Skeletal muscle satellite cell (primary cell): ENCODE data around the gene CPN2.

Experiments used
- H3K27me3 ChIP-seq: 2 replicates; pipeline ENCODE4 v1.7.0; 2013; ENCODE audit warnings: low read length; ENCODE audit not compliant: control insufficient read depth, insufficient read depth
- H3K36me3 ChIP-seq: 2 replicates; pipeline ENCODE4 v1.7.0; 2013; ENCODE audit warnings: mild to moderate bottlenecking, control low read depth, low read length; ENCODE audit not compliant: insufficient read depth
- H3K4me1 ChIP-seq: 2 replicates; pipeline ENCODE4 v1.7.0; 2013; ENCODE audit warnings: low read length; ENCODE audit not compliant: control insufficient read depth, insufficient read depth
- H3K4me2 ChIP-seq: 2 replicates; pipeline ENCODE4 v1.7.0; 2013; ENCODE audit warnings: mild to moderate bottlenecking, low read length
- H3K4me3 ChIP-seq: 2 replicates; pipeline ENCODE4 v1.7.0; 2013; ENCODE audit warnings: low read length
- H3K9ac ChIP-seq: 2 replicates; pipeline ENCODE4 v1.7.0; 2013; ENCODE audit warnings: mild to moderate bottlenecking, low read depth, low read length, moderate library complexity
- H3K9me3 ChIP-seq: replicated peaks from 2 replicates; pipeline ENCODE4 v1.7.0; 2013; ENCODE audit warnings: mild to moderate bottlenecking, control low read depth, low read length

Gene CPN2

DNA sequence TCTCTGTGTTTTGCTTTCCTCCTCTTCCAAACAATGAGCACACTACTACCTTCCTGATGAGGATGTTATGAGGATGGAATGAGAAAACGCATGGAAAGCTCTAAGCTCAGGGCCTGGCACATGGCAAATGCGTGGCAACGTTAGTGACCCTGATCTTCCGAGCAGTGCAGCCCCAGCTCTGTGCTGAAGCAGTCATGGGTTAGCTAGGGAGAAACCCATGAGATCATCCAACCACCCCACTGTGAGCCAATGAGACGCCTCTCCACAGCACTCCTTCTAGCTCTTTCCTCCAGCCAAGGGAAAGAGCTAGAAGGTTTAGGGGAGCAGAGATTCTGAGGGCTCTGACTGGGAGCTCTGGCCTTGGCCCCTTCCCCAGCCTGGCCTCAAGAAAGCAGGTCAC, 4.5 kb downstream of the CPN2 start:
- Histone ChIP-seq H3K4me3 (no peak overlapping the region), H3K9ac (no peak overlapping the region), H3K4me2 (no peak overlapping the region), H3K4me1 (no peaks in the 10 kb centered on the region), H3K27me3 (peaks cover 39% of the 10 kb centered on the region), H3K36me3 (no peaks in the 10 kb centered on the region), H3K9me3 (no peaks in the 10 kb centered on the region)

DNA sequence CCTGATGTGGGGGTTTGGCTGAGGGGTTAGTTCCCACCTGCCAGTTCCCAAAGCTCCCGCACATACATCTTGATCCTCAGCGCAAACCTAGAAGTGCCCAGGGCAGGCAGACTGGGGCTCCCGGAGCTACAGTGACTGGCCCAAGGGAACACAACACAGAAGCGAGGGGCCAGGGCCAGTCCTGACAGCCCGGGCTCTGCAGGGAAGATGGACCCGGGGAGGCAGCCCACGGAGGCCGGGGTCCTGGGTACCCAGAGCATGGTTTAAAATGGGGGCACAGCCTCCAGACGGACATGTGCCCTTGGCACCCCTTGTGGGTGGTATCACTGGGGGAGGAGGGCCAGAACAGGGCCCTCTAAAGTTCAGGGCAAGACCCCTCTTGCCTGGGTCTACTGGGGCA, 5.1 kb downstream of the CPN2 start:
- H3K4me2 ChIP-seq, result no peak overlapping the region
- no peak overlapping the region for H3K9ac ChIP-seq
- H3K9me3 ChIP-seq, result no peaks in the 10 kb centered on the region
- no peaks in the 10 kb centered on the region for H3K36me3 ChIP-seq
- no peaks in the 10 kb centered on the region for H3K4me1 ChIP-seq
- H3K4me3 ChIP-seq, result no peak overlapping the region
- H3K27me3 ChIP-seq, result peaks cover 44% of the 10 kb centered on the region

DNA sequence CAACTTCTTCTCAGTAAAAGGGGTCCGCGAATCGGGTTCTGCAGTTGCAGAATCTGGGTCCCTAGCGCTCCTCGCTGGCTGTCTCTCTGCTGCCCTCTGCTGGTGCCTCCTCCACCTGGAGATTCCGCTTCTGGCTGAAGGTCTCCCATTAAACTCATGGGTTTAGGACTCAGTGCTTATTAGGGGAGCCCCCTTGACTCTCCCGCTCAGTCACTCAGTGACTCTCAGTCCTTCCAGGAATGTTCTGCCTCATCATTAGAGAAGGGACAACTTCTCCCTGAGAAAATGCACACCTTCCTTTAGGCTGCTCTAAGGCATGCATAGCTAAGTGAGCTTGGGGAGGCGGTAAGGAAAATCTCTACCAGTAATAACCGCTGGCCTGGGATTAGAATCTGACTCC, 7.1 kb downstream of the CPN2 start:
- Histone ChIP-seq H3K9ac (no peak overlapping the region), H3K9me3 (no peaks in the 10 kb centered on the region), H3K27me3 (peaks cover 49% of the 10 kb centered on the region), H3K4me1 (no peaks in the 10 kb centered on the region), H3K4me2 (no peak overlapping the region), H3K36me3 (no peaks in the 10 kb centered on the region), H3K4me3 (no peak overlapping the region)

DNA sequence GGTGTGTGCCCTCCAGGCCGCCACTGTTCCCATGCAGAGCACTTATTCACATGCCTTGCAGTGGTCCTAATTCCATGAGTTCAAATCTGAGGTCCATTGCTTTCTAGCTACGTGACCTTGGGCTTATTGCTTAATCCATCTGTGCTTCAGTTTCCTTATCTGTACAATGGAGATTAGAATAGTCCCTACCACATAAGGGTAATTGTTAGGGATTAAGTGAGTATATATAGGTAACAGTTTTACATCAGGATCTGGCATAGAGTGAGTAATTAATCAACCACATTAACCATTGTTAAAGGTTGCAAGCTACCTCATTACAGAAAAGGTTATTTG, 7.6 kb downstream of the CPN2 start:
- H3K4me3 ChIP-seq, result no peak overlapping the region
- no peaks in the 10 kb centered on the region for H3K4me1 ChIP-seq
- peaks cover 50% of the 10 kb centered on the region for H3K27me3 ChIP-seq
- no peak overlapping the region for H3K9ac ChIP-seq
- no peaks in the 10 kb centered on the region for H3K9me3 ChIP-seq
- H3K4me2 ChIP-seq, result no peak overlapping the region
- H3K36me3 ChIP-seq, result no peaks in the 10 kb centered on the region

DNA sequence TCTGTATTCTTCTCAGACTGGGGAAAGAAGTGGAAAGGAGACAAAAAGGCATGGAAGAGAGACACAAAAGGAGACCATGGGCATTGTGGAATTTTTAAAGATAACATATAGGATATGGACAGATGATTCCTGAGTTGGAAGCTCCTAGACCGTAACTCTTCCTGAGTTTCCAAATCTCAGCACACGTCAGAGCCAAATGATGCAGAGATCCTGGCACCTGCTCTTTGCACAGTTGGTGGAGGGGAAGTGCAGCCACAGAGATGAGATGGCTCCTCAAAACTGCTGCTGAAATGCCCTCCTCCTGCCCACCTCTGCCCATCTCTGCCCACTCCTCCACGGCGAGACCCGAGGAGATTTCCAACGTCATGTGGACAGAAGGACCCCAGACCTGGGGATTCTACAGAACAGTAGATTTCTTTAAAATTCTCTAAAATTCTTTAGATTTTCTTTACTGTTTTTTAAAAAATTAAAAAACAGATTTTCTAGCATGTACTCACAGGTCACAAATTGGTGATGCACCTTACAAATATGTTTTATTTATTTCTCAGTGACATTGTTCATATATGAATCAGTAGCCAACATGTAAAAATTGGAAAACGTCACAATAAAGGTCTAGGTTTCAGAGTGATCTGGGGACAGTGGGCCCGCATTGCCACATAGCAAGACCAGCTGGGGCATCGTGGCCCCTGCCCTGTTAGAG, 8.1 kb downstream of the CPN2 start:
- Histone ChIP-seq H3K9me3 (no peaks in the 10 kb centered on the region), H3K27me3 (peaks cover 54% of the 10 kb centered on the region), H3K4me3 (no peak overlapping the region), H3K9ac (no peak overlapping the region), H3K36me3 (no peaks in the 10 kb centered on the region), H3K4me1 (no peaks in the 10 kb centered on the region), H3K4me2 (no peak overlapping the region)

DNA sequence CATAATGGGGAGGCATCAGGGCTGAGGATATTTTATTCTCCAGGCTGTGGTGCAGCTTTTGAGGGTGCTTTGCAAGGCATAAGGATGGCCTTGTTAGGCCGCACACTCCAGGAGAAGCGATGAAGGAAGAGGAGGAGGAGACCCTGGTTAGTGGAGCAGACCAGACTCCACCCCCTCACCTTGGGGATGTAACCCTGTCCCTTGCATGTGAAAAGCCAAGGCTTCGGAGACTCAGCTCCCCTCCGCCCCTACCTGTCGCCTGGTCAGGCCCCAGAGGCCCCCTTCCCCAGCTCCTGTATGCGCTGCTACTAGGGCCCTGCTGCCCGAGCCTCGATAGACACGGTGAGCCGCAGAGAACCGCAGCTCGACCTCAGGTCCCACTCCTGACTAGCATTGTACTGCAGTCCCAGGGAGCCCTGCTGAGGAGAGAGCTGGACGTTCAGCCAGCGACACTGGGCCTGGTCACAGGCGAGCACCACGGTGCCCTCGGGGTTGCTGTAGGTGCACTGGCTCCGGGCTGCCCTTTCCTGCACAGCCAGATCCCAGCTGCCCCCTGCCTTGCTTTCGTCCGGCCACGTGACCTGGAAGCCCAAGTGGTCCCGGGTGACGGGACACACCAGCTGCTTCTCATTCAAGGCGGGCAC, 10.2 kb downstream of the CPN2 start:
- no peaks in the 10 kb centered on the region for H3K4me1 ChIP-seq
- no peak overlapping the region for H3K4me2 ChIP-seq
- H3K9me3 ChIP-seq, result no peaks in the 10 kb centered on the region
- no peaks in the 10 kb centered on the region for H3K36me3 ChIP-seq
- no peak overlapping the region for H3K4me3 ChIP-seq
- H3K9ac ChIP-seq, result no peak overlapping the region
- peaks cover 55% of the 10 kb centered on the region for H3K27me3 ChIP-seq

DNA sequence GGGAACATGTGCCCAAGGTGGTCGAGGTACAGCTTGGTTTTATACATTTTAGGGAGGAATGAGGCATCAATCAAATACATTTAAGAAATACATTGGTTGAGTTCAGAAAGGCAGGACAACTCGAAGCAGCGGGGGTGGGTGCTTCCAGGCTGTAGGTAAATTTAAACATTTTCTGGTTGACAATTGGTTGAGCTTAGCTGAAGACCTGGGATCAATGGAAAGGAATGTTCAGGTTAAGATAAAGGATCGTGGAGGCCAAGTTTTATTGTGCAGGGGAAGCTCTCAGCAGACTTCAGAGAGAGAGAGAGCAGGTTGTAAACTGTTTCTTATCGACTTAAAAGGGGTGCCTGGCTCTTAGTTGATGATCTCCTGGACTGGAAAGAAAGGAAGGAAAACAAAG, 11.3 kb downstream of the CPN2 start:
- Histone ChIP-seq H3K36me3 (no peaks in the 10 kb centered on the region), H3K9me3 (no peaks in the 10 kb centered on the region), H3K27me3 (peaks cover 54% of the 10 kb centered on the region)

DNA sequence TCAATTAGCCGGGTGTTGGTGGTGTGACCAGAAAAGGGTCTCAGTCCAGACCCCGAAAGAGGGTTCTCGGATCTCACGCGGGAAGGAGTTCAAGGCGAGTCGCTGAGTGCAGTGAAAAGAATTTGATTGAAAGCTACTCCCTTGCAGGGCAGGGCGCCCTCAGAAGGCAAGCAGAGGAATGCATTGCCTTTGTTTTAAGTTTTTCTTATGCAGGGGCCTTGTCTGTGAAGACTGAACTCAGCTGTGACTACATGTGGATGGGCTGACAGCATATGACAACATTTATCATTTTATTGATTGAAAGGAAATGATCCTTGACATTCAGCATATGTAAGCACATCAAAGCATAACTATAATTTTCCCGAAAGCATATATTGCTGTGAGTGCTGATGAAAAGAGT, 11.8 kb downstream of the CPN2 start:
- no peak overlapping the region for H3K4me3 ChIP-seq
- H3K9ac ChIP-seq, result no peak overlapping the region
- peaks cover 54% of the 10 kb centered on the region for H3K27me3 ChIP-seq
- H3K36me3 ChIP-seq, result no peaks in the 10 kb centered on the region
- no peak overlapping the region for H3K4me2 ChIP-seq
- no peaks in the 10 kb centered on the region for H3K4me1 ChIP-seq
- no peaks in the 10 kb centered on the region for H3K9me3 ChIP-seq

More for the DNA sequence above, 11.3 kb downstream of the CPN2 start:
- Histone ChIP-seq H3K4me1 (no peaks in the 10 kb centered on the region), H3K4me2 (no peak overlapping the region), H3K4me3 (no peak overlapping the region), H3K9ac (no peak overlapping the region)

DNA sequence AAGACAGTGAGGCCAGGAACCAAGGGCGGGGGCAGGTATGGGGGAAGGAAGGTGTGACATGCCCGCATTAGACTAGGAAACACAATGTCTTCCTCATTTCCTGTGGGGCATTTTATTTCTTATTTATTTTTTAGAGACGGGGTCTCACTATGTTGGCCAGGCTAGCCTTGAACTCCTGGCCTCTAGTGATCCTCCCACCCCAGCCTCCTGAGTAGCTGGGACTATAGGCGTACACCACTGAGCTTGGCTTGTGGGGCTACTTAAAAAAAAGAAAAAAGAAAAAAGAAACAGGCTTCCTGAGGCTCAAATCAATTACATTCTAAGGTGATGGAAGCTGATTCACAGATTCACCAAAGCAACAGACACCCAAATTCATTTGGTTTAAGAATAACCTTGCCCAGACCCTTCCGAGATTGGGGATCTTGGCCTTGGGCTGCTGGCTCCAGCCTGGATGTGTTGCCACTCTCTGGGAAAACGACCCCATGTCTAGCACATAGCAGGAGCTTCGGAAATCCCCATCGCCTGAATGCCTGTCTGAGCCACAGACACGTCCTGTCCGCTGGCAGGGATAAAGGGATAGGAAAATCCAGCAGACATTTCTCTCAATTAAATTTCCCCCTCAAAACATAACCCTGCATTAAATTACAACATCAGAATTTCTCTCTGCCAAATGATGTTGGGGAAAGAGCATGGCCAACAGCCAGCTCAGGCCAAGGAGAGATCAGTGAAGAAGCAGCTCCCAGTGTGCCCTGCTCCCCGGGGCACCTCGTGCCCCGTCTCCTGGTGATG, 13.0 kb downstream of the CPN2 start:
- Histone ChIP-seq H3K4me3 (no peak overlapping the region), H3K9me3 (no peaks in the 10 kb centered on the region), H3K27me3 (peaks cover 50% of the 10 kb centered on the region), H3K9ac (no peak overlapping the region), H3K36me3 (no peaks in the 10 kb centered on the region), H3K4me2 (no peak overlapping the region), H3K4me1 (peaks cover 4% of the 10 kb centered on the region)

DNA sequence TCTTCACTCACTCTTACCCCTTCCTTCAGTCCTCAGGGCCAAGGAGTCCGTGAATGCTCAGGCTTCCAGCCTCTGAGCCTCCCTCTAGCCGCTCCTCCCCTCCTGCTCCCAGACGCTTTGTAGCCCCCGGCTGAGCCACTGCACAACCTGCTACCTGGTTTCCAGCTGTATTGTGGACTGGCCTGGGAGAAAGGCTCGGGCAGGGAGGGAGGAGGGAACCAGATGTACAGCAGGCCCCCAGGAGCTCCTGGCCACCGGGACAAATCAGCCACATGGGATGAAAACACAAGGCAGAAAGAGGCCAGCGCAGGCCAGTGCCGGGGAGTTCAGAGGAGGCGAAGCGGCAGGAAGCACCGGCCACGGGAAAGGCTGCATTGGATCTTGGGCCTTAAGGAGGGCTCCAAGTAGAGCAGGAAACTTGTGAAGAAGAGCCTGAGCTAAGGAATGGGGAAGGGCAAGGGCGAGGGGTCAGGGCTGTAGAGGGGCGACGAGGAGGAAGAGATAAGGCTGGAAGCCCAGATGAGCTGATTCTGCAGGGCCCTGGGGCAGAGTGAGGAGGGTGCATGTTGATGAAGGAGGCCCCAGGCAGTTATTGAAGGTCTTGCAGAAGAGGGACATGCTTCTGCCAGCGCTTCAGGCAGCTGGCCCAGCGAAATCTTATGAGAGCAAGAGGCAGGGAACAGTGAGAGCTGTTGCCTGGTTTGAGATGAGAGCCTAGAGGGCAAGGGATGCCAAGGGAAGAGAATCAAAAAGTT, 14.3 kb downstream of the CPN2 start:
- Histone ChIP-seq H3K4me1 (peaks cover 8% of the 10 kb centered on the region), H3K9me3 (no peaks in the 10 kb centered on the region), H3K27me3 (peaks cover 49% of the 10 kb centered on the region), H3K9ac (no peak overlapping the region), H3K36me3 (no peaks in the 10 kb centered on the region), H3K4me2 (no peak overlapping the region), H3K4me3 (no peak overlapping the region)

DNA sequence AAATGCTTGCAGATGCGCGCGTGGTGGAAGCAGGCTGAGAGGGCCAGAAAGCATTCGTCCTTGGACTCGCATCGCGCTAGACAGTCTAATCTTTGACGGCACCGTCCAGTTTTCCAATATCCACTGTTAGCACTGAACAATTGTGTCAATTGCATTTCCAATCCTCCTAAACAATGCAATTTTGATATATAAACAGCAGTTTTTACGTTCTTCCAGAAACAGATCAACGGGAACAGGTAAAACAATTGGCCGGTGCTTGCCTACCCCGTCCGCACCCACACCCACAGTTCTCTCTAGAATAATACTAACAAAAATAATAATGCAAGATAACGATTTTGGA, 17.2 kb downstream of the CPN2 start:
- no peak overlapping the region for H3K9ac ChIP-seq
- H3K36me3 ChIP-seq, result no peaks in the 10 kb centered on the region
- H3K9me3 ChIP-seq, result no peaks in the 10 kb centered on the region
- peak overlapping the region; percentile 83 for H3K4me2 ChIP-seq
- peak overlapping the region; percentile 65 for H3K4me3 ChIP-seq
- H3K27me3 ChIP-seq, result peaks cover 60% of the 10 kb centered on the region
- H3K4me1 ChIP-seq, result peaks cover 12% of the 10 kb centered on the region
